PFSK-1 (cell line): Measurements from ENCODE around the gene KIR3DL1.

Experiments
- FOXP2 ChIP-seq: optimal IDR thresholded peaks from 2 replicates; pipeline ENCODE3; 2011; ENCODE audit warnings: borderline replicate concordance, control low read depth, inconsistent platforms; ENCODE audit not compliant: insufficient read depth; ENCODE audit errors: extremely low read length, extremely low read depth
- POLR2AphosphoS5 ChIP-seq: IDR thresholded peaks from 2 replicates; pipeline ENCODE4 v1.6.1; 2012; ENCODE audit warnings: low read depth, mild to moderate bottlenecking, control low read depth, low read length, moderate library complexity
- REST ChIP-seq, 2 experiments: IDR thresholded peaks; 2 replicates each; pipeline versions ENCODE4 v1.6.1 to v1.8.0; 2011 to 2012; ENCODE audit warnings: low read depth in 2 of 2, low read length in 2 of 2, control low read depth in 1 of 2, inconsistent platforms in 1 of 2, mild to moderate bottlenecking in 1 of 2, moderate library complexity in 1 of 2; ENCODE audit not compliant: insufficient read depth in 1 of 2
- SIN3A ChIP-seq: IDR thresholded peaks from 2 replicates; pipeline ENCODE4 v1.6.1; 2012; ENCODE audit warnings: mild to moderate bottlenecking, low read length, moderate library complexity, borderline replicate concordance; ENCODE audit not compliant: insufficient read depth
- TAF1 ChIP-seq: IDR thresholded peaks from 2 replicates; pipeline ENCODE4 v1.6.1; 2012; ENCODE audit warnings: low read length, control low read depth, borderline replicate concordance; ENCODE audit not compliant: insufficient read depth

Gene KIR3DL1

GRCh38 chr19:54804101-54804500 lies 12.2 kb upstream of the KIR3DL1 start:
- TF ChIP-seq SIN3A: no peak
- TF ChIP-seq POLR2AphosphoS5: no peak
- TF ChIP-seq FOXP2: no peak
- no peak for TF ChIP-seq REST (IDR thresholded peaks at IDR 0.05; ENCODE audit: insufficient read depth in 1 of 2, low read depth in 2 of 2, low read length in 2 of 2)
- no peak for TF ChIP-seq TAF1

- no peak for TF ChIP-seq TAF1
- TF ChIP-seq REST (IDR thresholded peaks at IDR 0.05; ENCODE audit: insufficient read depth in 1 of 2, low read depth in 2 of 2, low read length in 2 of 2): no peak
- TF ChIP-seq SIN3A: no peak
- TF ChIP-seq POLR2AphosphoS5: no peak
- no peak for TF ChIP-seq FOXP2
These were observed 11.7 kb upstream of the KIR3DL1 start for GRCh38 chr19:54804571-54804970.

- no peak for TF ChIP-seq TAF1
- TF ChIP-seq SIN3A: no peak
- TF ChIP-seq FOXP2: no peak
- TF ChIP-seq POLR2AphosphoS5: no peak
- no peak for TF ChIP-seq REST (IDR thresholded peaks at IDR 0.05; ENCODE audit: insufficient read depth in 1 of 2, low read depth in 2 of 2, low read length in 2 of 2)
These were observed 10.4 kb upstream of the KIR3DL1 start for GRCh38 chr19:54805665-54806515.

GRCh38 chr19:54806516-54806838 lies 9.8 kb upstream of the KIR3DL1 start:
- TF ChIP-seq SIN3A (no peak), POLR2AphosphoS5 (no peak), REST (IDR thresholded peaks at IDR 0.05; ENCODE audit: insufficient read depth in 1 of 2, low read depth in 2 of 2, low read length in 2 of 2) (no peak), FOXP2 (no peak), TAF1 (no peak)
